Colonic mucosa (tissue), 4 donors: ENCODE data around the gene CAMTA1. TPM values are rescaled to one million over a fixed set of nuclear protein-coding genes. Genes with fewer than 3 reads are reported as not detected.

Experiments
- DNase-seq: peaks from one replicate; pipeline ENCODE4 v3.0.0-alpha.2; 2020
- H3K27ac ChIP-seq: fragments of 200-600 bp; one replicate; pipeline ENCODE4 v1.8.0; 2021
- H3K27me3 ChIP-seq: fragments of 200-600 bp; one replicate; pipeline ENCODE4 v1.8.0; 2021
- H3K36me3 ChIP-seq: fragments of 200-600 bp; one replicate; pipeline ENCODE4 v1.8.0; 2021
- H3K4me1 ChIP-seq: fragments of 200-600 bp; one replicate; pipeline ENCODE4 v1.8.0; 2021; ENCODE audit warnings: mild to moderate bottlenecking
- H3K4me3 ChIP-seq: fragments of 200-600 bp; one replicate; pipeline ENCODE4 v1.8.0; 2021
- H3K9ac ChIP-seq, 2 donors: one replicate each; pipeline ENCODE4 v1.7.0; 2013; ENCODE audit warnings: control low read depth in 2 of 2, low read depth in 2 of 2, low read length in 2 of 2
- H3K9me3 ChIP-seq: fragments of 200-600 bp; one replicate; pipeline ENCODE4 v1.8.0; 2021
- CTCF ChIP-seq: fragments of 200-600 bp; IDR thresholded peaks from one replicate; pipeline ENCODE4 v1.8.0; 2022; ENCODE audit warnings: antibody characterized with exemption, mild to moderate bottlenecking
- intact Hi-C: fragments of 100-400 bp; cut with DNase I; formaldehyde crosslinking; loops from one replicate; pipeline ENCODE4 v1.14.1; 2022
- total RNA-seq, 2 donors: library from RNA; stranded (reverse); fragmentation: NEBNext Ultra II Directional in 1 of 2; extraction: Animal tissue kit (Norgen Biotek cat#: 25700) in 1 of 2; gene quantifications; one replicate each; pipeline ENCODE4 v1.2.1, GENCODE V29; 2021
- donor health status: healthy.
- donor health status: DM: no; HTN: no; CAD: no.
- donor health status: DM: no; HTN: no; CAD: no.

CAMTA1 gene
- total RNA-seq, 2 donors from 2014 or later, result 76.8 to 92.8 TPM

- no peaks in the 10 kb centered on the region for H3K4me1 ChIP-seq
- no peak overlapping the region for H3K4me3 ChIP-seq
- intact Hi-C loops, result no loop called here
- no peaks in the 10 kb centered on the region for H3K9me3 ChIP-seq
- DNase-seq, result no peak
- no peak overlapping the region for H3K27ac ChIP-seq
- no peaks in the 10 kb centered on the region for H3K27me3 ChIP-seq
- H3K9ac ChIP-seq, result no peak overlapping the region
- no peaks in the 10 kb centered on the region for H3K36me3 ChIP-seq
- TF ChIP-seq CTCF, result no peak
Observed at GRCh38 chr1:7568053-7568452, 782.8 kb downstream of the CAMTA1 start.

GRCh38 chr1:7568901-7569524, 783.8 kb downstream of the CAMTA1 start:
- H3K27ac ChIP-seq, result no peak overlapping the region
- no peaks in the 10 kb centered on the region for H3K9me3 ChIP-seq
- no peak overlapping the region for H3K9ac ChIP-seq
- H3K4me3 ChIP-seq, result no peak overlapping the region
- no peaks in the 10 kb centered on the region for H3K27me3 ChIP-seq
- no peaks in the 10 kb centered on the region for H3K36me3 ChIP-seq
- TF ChIP-seq CTCF, result no peak
- no peaks in the 10 kb centered on the region for H3K4me1 ChIP-seq
- no peak for DNase-seq
- intact Hi-C loops, result no loop called here

GRCh38 chr1:7570311-7570710, 785.1 kb downstream of the CAMTA1 start:
- Histone ChIP-seq H3K27ac (no peak overlapping the region), H3K36me3 (no peaks in the 10 kb centered on the region), H3K9me3 (no peaks in the 10 kb centered on the region), H3K4me3 (no peak overlapping the region), H3K27me3 (no peaks in the 10 kb centered on the region), H3K4me1 (no peaks in the 10 kb centered on the region), H3K9ac (no peak overlapping the region)
- peak; percentile 26 for DNase-seq
- TF ChIP-seq CTCF, result no peak
- intact Hi-C loops, result no loop called here

GRCh38 chr1:7572654-7573152, 787.4 kb downstream of the CAMTA1 start:
- no peak overlapping the region for H3K4me3 ChIP-seq
- H3K27me3 ChIP-seq, result no peaks in the 10 kb centered on the region
- peak; percentile 81 for DNase-seq
- no peaks in the 10 kb centered on the region for H3K9me3 ChIP-seq
- H3K4me1 ChIP-seq, result no peaks in the 10 kb centered on the region
- H3K9ac ChIP-seq, result no peak overlapping the region
- no peak for TF ChIP-seq CTCF
- no peak overlapping the region for H3K27ac ChIP-seq
- intact Hi-C loops, result no loop called here
- H3K36me3 ChIP-seq, result no peaks in the 10 kb centered on the region

GRCh38 chr1:7573481-7573880, 788.2 kb downstream of the CAMTA1 start:
- H3K27me3 ChIP-seq, result no peaks in the 10 kb centered on the region
- no peak overlapping the region for H3K27ac ChIP-seq
- H3K9me3 ChIP-seq, result no peaks in the 10 kb centered on the region
- intact Hi-C loops, result no loop called here
- DNase-seq, result no peak
- H3K4me3 ChIP-seq, result no peak overlapping the region
- H3K9ac ChIP-seq, result no peak overlapping the region
- TF ChIP-seq CTCF, result no peak
- no peaks in the 10 kb centered on the region for H3K36me3 ChIP-seq
- H3K4me1 ChIP-seq, result no peaks in the 10 kb centered on the region
